SK-N-SH (cell line): Measurements from ENCODE around the gene TTC27.

Experiments
- EP300 ChIP-seq, 2 experiments: IDR thresholded peaks; 2 replicates each; pipeline versions ENCODE4 v1.4.0 to v1.6.1; 2012; ENCODE audit warnings: borderline replicate concordance in 1 of 2, low read depth in 1 of 2, low read length in 1 of 2
- GABPA ChIP-seq: IDR thresholded peaks from 2 replicates; pipeline ENCODE4 v1.4.0; 2012; ENCODE audit warnings: low read depth, mild to moderate bottlenecking
- RCOR1 ChIP-seq: fragments of 150-350 bp; IDR thresholded peaks from 2 replicates; pipeline ENCODE4 v1.6.1; 2017; ENCODE audit warnings: antibody characterized with exemption, low read length
- TAF1 ChIP-seq: IDR thresholded peaks from 2 replicates; pipeline ENCODE4 v1.6.1; 2012; ENCODE audit warnings: low read depth, mild to moderate bottlenecking, low read length, moderate library complexity, borderline replicate concordance
- TF ChIP-seq, protein P1 (sequence below): fragments of 200-600 bp; sonication (generic); IDR thresholded peaks from 2 replicates; pipeline ENCODE4 v1.6.1; 2017; ENCODE audit warnings: antibody characterized with exemption, mild to moderate bottlenecking, moderate library complexity
- TF ChIP-seq, protein P2 (sequence below): IDR thresholded peaks from 2 replicates; pipeline ENCODE4 v1.4.0; 2012; ENCODE audit warnings: low read depth, borderline replicate concordance
- TF ChIP-seq, protein P3 (sequence below): IDR thresholded peaks from 2 replicates; pipeline ENCODE4 v1.6.1; 2012; ENCODE audit warnings: mild to moderate bottlenecking, low read depth, low read length, moderate library complexity
- TF ChIP-seq, protein P4 (sequence below): IDR thresholded peaks from 2 replicates; pipeline ENCODE4 v1.4.0; 2012; ENCODE audit warnings: low read depth

DNA sequence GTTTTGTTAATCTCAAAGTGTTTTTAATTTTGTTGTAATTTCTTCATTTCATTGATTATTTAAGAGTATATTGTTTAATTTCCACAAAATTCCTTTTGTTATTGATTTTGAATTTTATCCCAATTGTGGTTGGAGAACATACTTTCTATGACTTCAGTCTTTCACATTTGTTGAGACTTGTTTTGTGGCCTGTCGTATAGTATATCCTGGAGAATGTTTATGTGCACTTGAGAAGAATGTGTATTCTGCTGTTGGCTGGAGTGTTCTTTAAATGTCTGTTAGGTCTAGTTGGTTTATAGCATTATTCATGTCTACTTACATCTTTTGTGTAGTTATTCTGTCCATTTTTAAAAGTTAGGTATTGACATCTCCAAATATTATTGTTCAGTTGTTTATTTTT is 120.3 kb downstream of the TTC27 start:
- TF ChIP-seq, protein P1, sequence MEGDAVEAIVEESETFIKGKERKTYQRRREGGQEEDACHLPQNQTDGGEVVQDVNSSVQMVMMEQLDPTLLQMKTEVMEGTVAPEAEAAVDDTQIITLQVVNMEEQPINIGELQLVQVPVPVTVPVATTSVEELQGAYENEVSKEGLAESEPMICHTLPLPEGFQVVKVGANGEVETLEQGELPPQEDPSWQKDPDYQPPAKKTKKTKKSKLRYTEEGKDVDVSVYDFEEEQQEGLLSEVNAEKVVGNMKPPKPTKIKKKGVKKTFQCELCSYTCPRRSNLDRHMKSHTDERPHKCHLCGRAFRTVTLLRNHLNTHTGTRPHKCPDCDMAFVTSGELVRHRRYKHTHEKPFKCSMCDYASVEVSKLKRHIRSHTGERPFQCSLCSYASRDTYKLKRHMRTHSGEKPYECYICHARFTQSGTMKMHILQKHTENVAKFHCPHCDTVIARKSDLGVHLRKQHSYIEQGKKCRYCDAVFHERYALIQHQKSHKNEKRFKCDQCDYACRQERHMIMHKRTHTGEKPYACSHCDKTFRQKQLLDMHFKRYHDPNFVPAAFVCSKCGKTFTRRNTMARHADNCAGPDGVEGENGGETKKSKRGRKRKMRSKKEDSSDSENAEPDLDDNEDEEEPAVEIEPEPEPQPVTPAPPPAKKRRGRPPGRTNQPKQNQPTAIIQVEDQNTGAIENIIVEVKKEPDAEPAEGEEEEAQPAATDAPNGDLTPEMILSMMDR, result no peak
- TF ChIP-seq, protein P2, sequence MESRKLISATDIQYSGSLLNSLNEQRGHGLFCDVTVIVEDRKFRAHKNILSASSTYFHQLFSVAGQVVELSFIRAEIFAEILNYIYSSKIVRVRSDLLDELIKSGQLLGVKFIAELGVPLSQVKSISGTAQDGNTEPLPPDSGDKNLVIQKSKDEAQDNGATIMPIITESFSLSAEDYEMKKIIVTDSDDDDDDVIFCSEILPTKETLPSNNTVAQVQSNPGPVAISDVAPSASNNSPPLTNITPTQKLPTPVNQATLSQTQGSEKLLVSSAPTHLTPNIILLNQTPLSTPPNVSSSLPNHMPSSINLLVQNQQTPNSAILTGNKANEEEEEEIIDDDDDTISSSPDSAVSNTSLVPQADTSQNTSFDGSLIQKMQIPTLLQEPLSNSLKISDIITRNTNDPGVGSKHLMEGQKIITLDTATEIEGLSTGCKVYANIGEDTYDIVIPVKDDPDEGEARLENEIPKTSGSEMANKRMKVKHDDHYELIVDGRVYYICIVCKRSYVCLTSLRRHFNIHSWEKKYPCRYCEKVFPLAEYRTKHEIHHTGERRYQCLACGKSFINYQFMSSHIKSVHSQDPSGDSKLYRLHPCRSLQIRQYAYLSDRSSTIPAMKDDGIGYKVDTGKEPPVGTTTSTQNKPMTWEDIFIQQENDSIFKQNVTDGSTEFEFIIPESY, result no peak
- TF ChIP-seq GABPA (no peak), TAF1 (no peak), RCOR1 (no peak), EP300 (IDR thresholded peaks at IDR 0.05; ENCODE audit: borderline replicate concordance in 1 of 2, low read depth in 1 of 2, low read length in 1 of 2) (no peak)
- TF ChIP-seq, protein P3, sequence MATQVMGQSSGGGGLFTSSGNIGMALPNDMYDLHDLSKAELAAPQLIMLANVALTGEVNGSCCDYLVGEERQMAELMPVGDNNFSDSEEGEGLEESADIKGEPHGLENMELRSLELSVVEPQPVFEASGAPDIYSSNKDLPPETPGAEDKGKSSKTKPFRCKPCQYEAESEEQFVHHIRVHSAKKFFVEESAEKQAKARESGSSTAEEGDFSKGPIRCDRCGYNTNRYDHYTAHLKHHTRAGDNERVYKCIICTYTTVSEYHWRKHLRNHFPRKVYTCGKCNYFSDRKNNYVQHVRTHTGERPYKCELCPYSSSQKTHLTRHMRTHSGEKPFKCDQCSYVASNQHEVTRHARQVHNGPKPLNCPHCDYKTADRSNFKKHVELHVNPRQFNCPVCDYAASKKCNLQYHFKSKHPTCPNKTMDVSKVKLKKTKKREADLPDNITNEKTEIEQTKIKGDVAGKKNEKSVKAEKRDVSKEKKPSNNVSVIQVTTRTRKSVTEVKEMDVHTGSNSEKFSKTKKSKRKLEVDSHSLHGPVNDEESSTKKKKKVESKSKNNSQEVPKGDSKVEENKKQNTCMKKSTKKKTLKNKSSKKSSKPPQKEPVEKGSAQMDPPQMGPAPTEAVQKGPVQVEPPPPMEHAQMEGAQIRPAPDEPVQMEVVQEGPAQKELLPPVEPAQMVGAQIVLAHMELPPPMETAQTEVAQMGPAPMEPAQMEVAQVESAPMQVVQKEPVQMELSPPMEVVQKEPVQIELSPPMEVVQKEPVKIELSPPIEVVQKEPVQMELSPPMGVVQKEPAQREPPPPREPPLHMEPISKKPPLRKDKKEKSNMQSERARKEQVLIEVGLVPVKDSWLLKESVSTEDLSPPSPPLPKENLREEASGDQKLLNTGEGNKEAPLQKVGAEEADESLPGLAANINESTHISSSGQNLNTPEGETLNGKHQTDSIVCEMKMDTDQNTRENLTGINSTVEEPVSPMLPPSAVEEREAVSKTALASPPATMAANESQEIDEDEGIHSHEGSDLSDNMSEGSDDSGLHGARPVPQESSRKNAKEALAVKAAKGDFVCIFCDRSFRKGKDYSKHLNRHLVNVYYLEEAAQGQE, result no peak
- TF ChIP-seq, protein P4, sequence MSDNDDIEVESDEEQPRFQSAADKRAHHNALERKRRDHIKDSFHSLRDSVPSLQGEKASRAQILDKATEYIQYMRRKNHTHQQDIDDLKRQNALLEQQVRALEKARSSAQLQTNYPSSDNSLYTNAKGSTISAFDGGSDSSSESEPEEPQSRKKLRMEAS, result no peak
